Esophagus squamous epithelium (tissue), 5 donors: ENCODE measurements around the gene DUSP18. TPM values are rescaled to one million over a fixed set of nuclear protein-coding genes. Genes with fewer than 3 reads are reported as not detected.

Source experiments
- DNase-seq: peaks from one replicate; lab custom pipeline; 2025; lab: John Stamatoyannopoulos, UW
- H3K27ac ChIP-seq, 4 donors: fragments of 200-600 bp; sonication (generic); one replicate each; pipeline ENCODE4 v1.5.1; 2016 to 2019; ENCODE audit warnings: mild to moderate bottlenecking in 1 of 4
- H3K27me3 ChIP-seq, 4 donors: fragments of 200-600 bp; sonication (generic); 1 replicate in 3 of 4; 2 replicates in 1 of 4; pipeline versions ENCODE4 v1.5.1 to v1.6.0; 2017 to 2021; ENCODE audit warnings: antibody characterized with exemption in 1 of 4
- H3K36me3 ChIP-seq, 3 donors: fragments of 200-600 bp; sonication (generic); one replicate each; pipeline ENCODE4 v1.5.1; 2016 to 2019
- H3K4me1 ChIP-seq, 3 donors: fragments of 200-600 bp; sonication (generic); one replicate each; pipeline ENCODE4 v1.5.1; 2017 to 2019
- H3K4me3 ChIP-seq, 4 donors: fragments of 200-600 bp; sonication (generic); 1 replicate in 3 of 4; 2 replicates in 1 of 4; pipeline ENCODE4 v1.5.1; 2016 to 2019; ENCODE audit warnings: mild to moderate bottlenecking in 2 of 4, moderate library complexity in 1 of 4
- H3K9me3 ChIP-seq, 3 donors: fragments of 200-600 bp; sonication (generic); one replicate each; pipeline ENCODE4 v1.5.1; 2016 to 2019
- CTCF ChIP-seq, 6 experiments: fragments of 450-650 bp in 4 of 6; fragments of 200-600 bp in 2 of 6; sonication (generic) in 2 of 6; IDR thresholded peaks; one replicate each; pipeline ENCODE4 v1.5.1; 2016 to 2019; ENCODE audit warnings: antibody characterized with exemption in 6 of 6, mild to moderate bottlenecking in 4 of 6, moderate library complexity in 4 of 6
- POLR2A ChIP-seq, 4 donors: fragments of 450-650 bp; IDR thresholded peaks; one replicate each; pipeline ENCODE4 v1.6.1; 2017; ENCODE audit warnings: antibody characterized with exemption in 4 of 4, mild to moderate bottlenecking in 4 of 4, moderate library complexity in 3 of 4
- WGBS, 2 donors: methylation state at CpG; one replicate each; pipeline ENCODE4 v1.1.5; 2018; 5-methylcytosine and 5-hydroxymethylcytosine counted together
- intact Hi-C: fragments of 100-400 bp; cut with DNase I; formaldehyde crosslinking; loops from one replicate; pipeline ENCODE4 v1.15.0; 2022
- total RNA-seq, 4 donors: library from RNA; depleted of rRNA; stranded (reverse); fragments of >200 nt; gene quantifications; one replicate each; pipeline ENCODE4 v1.1.0, GENCODE V29; 2016
- donor health status: DM: yes; HTN: yes; CAD: no.

DUSP18 gene
- total RNA-seq, 4 donors from 2014 or later, result 6.1 to 13.0 (median 8.6) TPM

GRCh38 chr22:30640361-30640760, 27.3 kb downstream of the DUSP18 start:
- no peak for DNase-seq
- intact Hi-C loops, result no loop called here
- Histone ChIP-seq H3K4me1 (peaks cover 19 to 43% (median 20%) of the 10 kb centered on the region in 3 donors), H3K27me3 (no peaks in the 10 kb centered on the region), H3K36me3 (no peaks in the 10 kb centered on the region), H3K4me3 (no peak overlapping the region), H3K9me3 (no peaks in the 10 kb centered on the region), H3K27ac (no peak overlapping the region)
- WGBS, 2 donors, result 64 to 93% methylated on average over 4 of the region's 4 CpGs
- TF ChIP-seq POLR2A (IDR thresholded peaks at IDR 0.05) (no peak), CTCF (IDR thresholded peaks at IDR 0.05) (no peak)

GRCh38 chr22:30637701-30638114, 30.0 kb downstream of the DUSP18 start:
- Histone ChIP-seq H3K9me3 (no peaks in the 10 kb centered on the region), H3K4me3 (peak overlapping the region in 2 of 4 donors; percentile 56 to 78), H3K36me3 (no peaks in the 10 kb centered on the region), H3K27ac (no peak overlapping the region), H3K4me1 (peaks cover 29 to 56% (median 30%) of the 10 kb centered on the region in 3 donors), H3K27me3 (no peaks in the 10 kb centered on the region)
- no peak for DNase-seq
- WGBS, 2 donors, result 40 to 71% methylated on average over 1 of the region's 1 CpG
- TF ChIP-seq CTCF (IDR thresholded peaks at IDR 0.05), result no peak
- TF ChIP-seq POLR2A (IDR thresholded peaks at IDR 0.05), result no peak
- intact Hi-C loops, result loop anchor here (10.0 kb wide), 1 partner anchor 287 kb away; no protein-coding TSS in a partner anchor

- Histone ChIP-seq H3K36me3 (no peaks in the 10 kb centered on the region), H3K27me3 (no peaks in the 10 kb centered on the region), H3K27ac (peak overlapping the region; percentile 76 to 98 (median 93)), H3K4me3 (peak overlapping the region; percentile 43 to 78 (median 52)), H3K4me1 (peaks cover 29 to 56% (median 30%) of the 10 kb centered on the region in 3 donors), H3K9me3 (no peaks in the 10 kb centered on the region)
- intact Hi-C loops, result loop anchor here (10.0 kb wide), 1 partner anchor 288 kb away; no protein-coding TSS in a partner anchor
- no peak for TF ChIP-seq POLR2A (IDR thresholded peaks at IDR 0.05)
- TF ChIP-seq CTCF (IDR thresholded peaks at IDR 0.05), result peak in 1 of 6 experiments; percentile 5
- no peak for DNase-seq
- WGBS, 2 donors, result 20 to 69% methylated on average over 3 to 4 of the region's 45 CpGs
Observed at GRCh38 chr22:30636226-30637077, 31.2 kb downstream of the DUSP18 start.

- Histone ChIP-seq H3K36me3 (no peaks in the 10 kb centered on the region), H3K4me1 (peaks cover 29 to 50% (median 30%) of the 10 kb centered on the region in 3 donors), H3K9me3 (no peaks in the 10 kb centered on the region), H3K4me3 (peak within 1 kb of the TSS; percentile 43 to 78 (median 52)), H3K27ac (peak within 1 kb of the TSS; percentile 76 to 98 (median 93)), H3K27me3 (no peaks in the 10 kb centered on the region)
- peak; percentile 49 for DNase-seq
- intact Hi-C loops, result loop anchor here (2.0 to 10.0 kb wide), 2 partner anchors 119 to 289 kb away; no protein-coding TSS in a partner anchor
- TF ChIP-seq CTCF (IDR thresholded peaks at IDR 0.05), result peak in 2 of 6 experiments; percentile 16 to 18
- TF ChIP-seq POLR2A (IDR thresholded peaks at IDR 0.05), result peak in 3 of 4 donors; percentile 61 to 79 (median 65)
- 0% methylated on average over 6 of the region's 75 CpGs; no CpG with 5 or more reads in 1 of the 2 donors for WGBS, 2 donors
Observed at GRCh38 chr22:30635273-30636225, 32.1 kb downstream of the DUSP18 start, which contains the start of gene SLC35E4. Gene SLC35E4 (plus strand): TSS chr22:30635781. CDS start chr22:30636451, 670 bp downstream.
